Medulla oblongata (tissue), 1 donor: ENCODE data around the gene CDKAL1.

Source experiments
- DNase-seq: peaks from one replicate; pipeline ENCODE4 v3.0.0-alpha.2; 2015; ENCODE audit errors: extremely low spot score

Gene CDKAL1

DNA sequence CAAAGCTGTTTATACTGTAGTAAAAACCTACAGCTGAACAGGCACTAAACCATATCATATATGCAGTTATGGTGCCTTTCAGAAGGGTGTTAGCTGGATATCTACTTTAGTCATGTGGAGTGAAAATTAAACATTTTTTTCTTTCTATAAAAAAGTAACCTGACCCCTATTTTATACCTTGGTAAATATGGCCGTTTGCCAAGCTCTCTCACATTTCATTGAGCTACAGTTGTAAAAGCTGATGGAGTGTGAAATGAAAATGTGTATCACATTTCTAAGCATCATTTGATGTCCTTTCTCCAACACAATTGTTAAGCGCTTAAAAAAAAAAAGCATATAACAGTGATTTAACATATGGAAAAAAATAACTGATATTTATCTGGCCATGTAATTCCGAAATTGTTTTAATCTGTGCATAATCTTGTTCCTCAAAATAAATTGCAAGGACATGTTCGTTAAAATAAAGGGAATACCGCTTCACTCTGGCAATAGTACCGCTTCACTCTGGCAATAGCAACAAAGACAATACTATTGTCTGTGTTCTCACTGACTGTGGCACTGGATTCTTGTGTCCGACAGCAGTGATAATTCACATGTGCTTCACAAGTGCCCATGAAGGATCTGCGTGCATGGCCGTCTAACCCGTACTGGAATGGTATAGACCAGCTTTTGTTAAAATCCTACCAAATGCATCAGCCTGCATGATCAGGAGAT, 667.5 kb downstream of the CDKAL1 start:
- peak; percentile 26 for DNase-seq

DNA sequence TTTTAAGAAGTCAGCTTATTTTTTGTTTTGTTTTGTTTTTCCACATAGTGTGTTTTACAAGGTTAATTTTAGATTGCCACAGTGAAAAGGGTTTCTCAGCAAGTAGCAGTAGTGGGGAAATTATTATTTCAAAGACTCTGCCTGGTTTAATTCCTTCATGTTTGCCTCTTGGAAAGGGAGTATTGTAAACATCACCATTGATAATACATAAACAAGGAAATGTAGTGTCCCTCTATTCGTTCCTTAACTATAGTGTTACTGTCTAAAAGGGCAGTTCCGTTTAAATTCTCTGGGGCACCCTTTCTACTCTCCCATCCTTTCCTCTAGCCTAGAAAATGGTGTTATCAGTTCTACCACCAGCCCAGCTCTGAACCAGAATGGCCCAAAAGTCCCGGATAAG, 668.3 kb downstream of the CDKAL1 start:
- DNase-seq, result no peak

DNA sequence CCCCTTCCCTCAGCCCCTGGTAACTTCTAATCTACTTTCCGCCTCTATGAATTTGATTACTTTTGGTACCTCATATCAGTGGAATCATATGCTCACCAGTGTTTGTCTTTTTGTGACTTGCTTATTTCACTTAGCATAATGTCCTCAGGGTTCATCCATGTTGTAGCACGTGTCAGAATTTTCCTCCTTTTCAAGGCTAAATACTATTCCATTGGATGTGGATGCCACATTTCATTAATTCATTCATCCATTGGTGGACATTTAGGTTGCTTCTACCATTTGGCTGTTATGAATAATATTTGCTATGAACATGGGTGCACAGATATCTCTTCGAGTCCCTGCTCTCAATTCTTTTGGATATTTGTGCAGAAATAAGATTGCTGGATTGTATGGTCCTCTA, 670.7 kb downstream of the CDKAL1 start:
- no peak for DNase-seq

DNA sequence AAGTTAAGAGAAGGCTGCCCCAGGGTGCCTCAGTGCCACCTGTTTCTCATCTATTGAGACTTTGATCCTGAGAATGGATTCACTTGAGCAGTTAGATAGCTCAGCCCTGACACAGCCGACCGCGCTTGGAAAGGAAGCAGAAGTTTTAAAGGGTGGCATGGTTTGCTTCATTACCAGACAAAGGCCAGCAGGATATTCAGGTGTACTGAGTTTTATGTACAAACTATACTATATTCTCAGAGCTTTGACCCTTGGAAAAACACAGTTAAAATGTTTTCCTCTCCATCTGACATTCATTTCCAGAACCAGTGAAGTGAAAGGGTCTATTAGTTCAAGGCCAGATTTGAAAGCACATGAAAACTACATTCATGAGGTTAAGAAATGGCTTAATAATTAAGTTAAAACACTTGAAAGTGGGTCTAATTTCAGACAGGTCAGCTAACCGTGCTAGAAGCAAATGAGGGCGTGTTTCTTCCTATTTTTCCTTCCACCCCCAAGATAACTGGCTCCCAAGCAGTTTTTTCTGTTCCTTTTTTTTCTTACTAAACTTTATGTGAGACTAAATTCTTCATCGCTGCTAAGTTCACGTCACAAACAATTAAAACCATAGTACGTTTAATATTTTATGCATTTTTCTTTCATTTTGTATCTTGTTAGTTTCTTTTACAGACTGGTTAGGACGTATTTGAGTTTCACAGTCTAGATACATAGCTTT, 674.0 kb downstream of the CDKAL1 start:
- no peak for DNase-seq

DNA sequence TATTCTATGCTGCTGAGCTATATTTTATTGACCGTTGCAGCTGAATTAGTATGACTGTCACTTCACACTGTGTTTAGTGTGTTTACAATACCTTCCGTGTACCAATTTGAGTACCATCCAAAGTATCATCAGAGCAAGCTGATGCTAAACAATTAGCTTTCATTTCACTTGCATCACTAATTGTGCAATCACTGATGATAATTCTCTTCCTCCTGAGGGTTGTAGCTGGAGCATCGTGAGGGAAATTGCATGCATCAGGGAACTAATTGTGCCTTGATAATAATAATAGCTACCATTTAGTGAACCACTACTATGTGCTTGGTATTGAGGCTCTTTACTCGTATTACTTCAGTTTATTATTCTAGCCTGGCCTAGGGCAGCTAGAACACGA, 674.5 kb downstream of the CDKAL1 start:
- DNase-seq, result no peak

DNA sequence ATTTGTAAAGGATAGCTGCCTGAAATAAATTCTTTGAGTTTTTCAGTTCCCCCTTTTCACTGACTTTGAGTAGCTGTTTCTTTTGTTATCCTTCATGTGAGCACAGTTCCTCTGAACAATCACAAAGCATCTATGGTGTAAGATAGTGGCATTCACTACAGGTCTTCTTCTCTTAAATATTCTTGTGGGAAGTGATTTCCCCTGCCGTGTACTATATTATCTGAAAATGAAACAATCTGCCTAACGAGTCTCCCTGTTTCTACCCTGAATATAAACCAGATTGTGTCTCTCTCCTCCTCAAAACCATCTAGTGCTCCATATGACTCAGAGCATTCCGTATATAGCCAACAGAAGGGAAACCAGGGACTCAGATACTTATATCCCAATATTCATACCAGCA, 679.2 kb downstream of the CDKAL1 start:
- DNase-seq, result no peak

DNA sequence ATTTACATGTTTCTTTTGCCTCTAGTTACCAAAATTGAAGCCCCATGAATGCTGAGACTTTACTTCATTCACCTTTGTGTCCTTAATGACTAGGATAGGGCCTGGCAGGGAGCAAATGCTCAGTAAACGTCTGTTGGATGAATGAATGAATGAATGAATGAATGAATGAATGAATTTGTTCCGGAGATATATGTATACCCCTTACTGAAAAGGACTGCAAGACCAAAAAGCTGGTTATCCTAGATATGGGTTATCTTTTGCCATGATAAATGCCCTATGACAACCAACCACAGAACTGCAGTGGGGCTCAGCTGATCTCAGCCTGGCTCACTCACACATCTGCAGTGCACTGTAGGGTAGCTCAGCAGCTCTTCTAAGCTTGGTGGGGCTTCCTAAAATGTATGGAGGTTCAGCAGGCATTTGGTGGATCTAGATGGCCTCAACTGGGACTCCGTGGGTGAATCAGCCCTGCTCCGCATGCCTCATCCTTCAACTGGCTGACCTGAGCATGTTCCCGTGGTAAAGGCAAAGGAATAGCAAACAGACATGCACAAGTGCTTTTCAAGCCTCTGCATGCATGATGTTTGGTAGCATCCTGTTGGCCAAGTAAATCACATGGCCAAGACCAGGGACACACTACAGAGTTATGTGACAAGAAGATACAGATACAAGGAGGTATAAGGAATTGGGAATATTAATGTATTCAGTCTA, 680.6 kb downstream of the CDKAL1 start:
- DNase-seq, result no peak

DNA sequence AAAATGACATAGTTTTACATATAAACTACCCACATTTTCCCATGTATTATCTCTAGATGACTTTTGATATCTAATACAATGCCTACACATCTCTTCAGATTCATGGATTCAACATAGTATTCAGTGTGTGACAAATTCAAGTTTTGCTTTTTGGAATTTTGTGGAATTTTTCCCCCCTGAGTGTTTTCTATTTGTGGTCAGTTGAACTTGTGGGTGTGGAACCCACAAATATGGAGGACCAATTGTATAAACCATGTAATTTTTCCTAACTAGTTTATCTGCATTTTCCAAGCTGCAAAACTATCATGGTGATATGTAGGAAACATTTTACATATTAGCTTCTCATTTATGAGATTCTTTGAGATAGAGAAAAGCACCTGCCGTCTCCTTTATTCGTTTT, 685.0 kb downstream of the CDKAL1 start:
- DNase-seq, result no peak

DNA sequence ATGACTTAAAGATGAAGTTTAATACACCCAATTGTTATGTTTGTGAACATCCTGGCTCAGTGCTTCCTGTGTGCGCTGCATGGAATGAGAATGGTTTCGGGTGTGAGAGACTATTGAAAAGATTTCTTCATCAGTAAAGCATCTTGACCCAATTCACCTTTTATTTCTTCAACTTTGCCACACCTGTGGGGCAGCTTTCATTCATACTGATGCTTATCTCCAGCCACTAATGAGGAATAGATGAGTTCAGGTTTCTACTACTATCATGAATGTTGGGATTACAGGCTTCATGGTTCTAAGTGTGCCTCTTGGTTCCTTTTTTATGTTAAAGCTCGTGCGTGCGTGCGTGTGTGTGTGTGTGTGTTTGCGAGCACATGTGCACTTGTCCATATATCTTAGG, 685.6 kb downstream of the CDKAL1 start:
- no peak for DNase-seq

DNA sequence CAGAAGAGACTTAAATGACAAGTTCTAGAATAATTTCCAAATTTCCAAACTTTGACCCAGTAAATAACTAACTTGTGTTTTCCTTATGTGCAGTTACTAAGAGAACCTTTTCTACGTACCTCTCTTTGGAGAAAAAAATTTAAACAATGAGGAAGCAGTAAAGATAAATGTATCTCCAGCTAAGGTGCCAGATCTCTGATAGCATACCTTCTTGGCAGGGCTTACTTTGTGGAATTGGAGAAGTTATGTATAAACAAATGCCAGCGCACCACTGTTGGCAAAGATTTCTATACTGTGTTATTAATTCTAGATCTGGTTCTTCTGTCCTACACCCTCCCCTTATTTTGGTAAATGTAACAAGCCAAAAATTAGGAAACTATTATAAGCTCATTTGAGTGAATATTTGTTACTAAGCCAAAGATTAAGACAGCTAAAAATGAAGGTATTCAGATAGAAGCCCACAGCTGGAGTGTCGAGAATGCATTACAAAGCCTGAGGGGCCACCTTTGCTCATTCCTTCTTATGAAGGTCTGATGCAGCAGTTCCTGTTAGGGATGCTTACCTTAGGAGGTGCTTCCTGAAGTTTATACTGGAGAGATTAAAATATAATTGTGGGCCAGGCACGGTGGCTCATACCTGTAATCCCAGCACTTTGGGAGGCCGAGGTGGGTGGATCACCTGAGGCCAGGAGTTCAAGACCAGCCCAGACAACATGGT, 686.2 kb downstream of the CDKAL1 start:
- DNase-seq, result no peak

DNA sequence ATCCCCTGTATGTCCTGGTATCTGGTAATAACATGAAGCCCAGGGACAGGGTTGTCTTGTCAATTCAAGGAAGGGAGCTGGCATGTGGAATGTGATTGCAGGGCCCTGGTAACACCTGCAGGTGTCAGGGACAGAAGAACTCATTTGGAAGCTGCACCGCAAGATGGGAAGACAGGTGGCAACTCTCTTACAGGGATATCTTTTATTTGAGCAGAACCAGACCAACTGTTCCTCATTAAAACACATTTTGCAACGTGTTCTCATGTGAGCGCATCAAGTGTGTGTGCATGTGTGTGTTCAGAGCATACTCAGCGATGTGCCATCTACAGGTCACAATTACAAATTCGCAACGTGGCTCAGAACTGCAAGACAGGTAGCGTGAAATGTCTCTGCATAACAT, 688.4 kb downstream of the CDKAL1 start:
- DNase-seq, result no peak

DNA sequence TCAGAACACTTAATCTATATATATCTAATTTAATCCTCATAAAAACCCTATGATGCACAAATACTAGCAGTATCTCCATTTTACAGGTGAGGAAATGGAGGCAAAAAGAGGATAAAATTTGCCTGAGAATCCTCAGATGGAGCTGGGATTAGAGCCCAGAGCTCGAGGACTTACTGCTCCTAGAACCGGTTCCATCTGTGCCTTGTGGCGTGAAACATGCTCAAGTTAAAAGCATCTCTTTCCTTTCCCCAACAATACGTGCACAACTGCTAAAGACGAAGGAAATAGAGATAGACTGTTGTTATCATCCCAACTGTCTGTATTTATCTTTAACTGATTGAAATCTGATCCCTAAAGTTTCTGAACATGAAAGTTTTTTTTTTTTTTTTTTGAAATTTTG, 691.7 kb downstream of the CDKAL1 start:
- DNase-seq, result no peak

DNA sequence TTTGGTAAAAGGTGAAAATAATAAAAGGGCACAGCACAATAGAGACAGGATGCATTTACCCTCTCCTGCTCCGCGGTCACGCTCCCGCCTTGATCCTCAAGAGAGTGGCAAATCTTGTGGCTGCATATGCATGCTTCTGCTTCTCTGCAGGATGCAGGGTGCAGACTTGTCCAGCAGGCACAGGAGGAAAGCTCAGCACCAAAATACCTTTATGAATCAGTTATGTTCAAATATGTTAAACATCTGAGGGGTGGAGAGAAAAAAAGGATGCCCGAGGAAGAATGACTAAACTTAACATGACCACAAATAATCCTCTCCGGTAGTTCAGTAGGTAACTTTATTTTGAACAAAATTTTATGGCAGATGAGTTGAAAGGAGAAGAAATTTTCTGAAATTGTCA, 693.2 kb downstream of the CDKAL1 start:
- DNase-seq, result no peak

DNA sequence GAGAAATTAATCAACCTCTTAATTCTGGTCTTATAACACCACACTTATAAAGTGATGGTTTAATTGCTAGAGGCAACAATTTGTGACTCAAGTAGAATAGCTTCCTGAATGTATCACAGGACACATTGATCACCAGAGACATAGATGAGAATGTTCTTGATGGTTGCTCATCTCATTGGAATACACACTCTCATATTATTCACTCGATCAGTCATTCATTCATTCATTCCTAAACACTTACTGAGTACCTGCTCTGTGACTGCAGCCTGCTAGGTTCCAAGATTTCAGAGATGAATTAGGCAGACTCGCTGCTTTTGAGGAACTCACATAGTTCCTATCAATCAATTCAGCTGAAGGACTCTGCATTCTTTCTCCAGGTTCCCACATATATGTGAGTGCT, 694.2 kb downstream of the CDKAL1 start:
- DNase-seq, result no peak

DNA sequence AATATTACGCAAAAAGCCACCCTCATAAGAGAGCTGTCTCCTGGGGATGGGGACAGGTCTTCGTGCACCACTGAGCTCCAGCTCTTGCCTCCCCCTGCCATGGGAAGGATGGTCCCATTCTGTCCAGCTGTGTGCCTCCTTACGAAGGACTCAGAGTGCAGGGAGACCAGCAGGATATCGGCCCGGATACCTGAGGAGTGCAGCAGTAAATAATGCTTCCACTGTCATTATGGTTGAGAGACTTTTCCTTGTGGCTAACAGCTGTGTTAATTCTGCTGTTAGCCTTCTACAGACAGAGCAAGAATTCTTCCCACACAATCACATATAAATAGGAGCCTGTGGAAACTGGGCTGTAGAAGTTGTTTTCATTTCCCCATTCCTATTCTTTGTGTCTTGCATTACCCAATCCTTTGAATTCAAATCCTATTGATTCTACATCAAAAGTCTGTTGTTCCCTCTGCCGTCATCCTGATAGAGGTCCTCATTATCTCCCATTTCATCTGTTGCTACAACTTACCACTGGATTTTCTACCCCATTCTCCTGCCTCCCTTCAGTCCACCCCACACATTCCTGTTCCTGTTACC, 694.7 kb downstream of the CDKAL1 start:
- peak; percentile 2 for DNase-seq

DNA sequence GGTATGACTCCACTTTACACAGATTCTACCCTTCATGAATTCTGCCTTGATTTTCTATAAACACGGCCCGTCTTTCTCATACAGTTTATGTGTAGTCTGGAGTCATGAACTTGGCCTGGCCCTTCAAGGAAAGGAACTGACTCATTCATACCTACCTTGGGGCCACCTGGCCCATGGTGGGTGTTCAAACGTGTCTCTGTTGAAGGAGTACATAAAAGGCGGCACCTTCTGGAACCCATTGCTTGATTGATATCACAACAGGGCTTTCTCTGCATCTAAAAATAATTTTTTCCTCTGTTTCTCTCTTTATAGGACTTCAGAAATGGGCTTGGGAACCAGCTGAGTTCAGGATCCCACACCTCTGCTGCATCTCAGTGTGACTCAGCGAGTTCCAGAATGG, 696.3 kb downstream of the CDKAL1 start:
- DNase-seq, result no peak

DNA sequence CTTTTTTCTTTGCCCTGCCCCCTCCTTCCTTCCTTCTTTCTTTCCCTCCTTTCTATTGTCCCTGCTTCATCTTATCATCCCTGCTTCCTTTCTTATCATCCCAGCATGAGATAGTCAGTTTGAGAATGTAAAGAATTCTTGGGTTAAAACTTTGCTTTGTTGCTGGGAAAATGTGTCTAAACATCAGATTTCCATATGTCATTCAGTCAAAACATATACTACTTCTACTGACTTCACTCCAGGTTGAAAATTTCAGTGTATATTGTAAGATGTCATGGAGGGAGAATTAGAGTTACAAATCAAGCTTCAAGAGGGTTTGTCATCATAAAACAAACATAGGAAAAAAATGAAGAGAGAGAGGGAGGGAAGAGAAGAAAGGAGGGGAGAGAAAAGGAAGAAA, 700.9 kb downstream of the CDKAL1 start:
- DNase-seq, result no peak

DNA sequence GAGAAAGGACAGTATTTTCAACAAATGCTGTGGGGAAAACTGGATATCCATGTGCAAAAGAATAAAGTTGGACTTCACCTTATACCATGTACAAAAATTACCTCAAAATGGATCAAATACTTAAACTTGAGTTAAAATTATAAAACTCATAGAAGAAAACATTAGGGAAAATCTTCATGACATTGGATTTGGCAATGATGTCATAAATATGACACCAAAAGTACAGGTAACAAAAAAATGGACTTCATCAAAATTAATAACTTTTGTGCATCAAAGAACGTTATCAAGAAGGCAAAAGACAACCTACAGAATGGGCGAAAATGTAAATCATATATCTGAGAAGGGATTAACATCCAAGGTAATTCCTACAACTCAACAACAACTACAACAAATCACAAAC, 704.0 kb downstream of the CDKAL1 start:
- DNase-seq, result no peak

DNA sequence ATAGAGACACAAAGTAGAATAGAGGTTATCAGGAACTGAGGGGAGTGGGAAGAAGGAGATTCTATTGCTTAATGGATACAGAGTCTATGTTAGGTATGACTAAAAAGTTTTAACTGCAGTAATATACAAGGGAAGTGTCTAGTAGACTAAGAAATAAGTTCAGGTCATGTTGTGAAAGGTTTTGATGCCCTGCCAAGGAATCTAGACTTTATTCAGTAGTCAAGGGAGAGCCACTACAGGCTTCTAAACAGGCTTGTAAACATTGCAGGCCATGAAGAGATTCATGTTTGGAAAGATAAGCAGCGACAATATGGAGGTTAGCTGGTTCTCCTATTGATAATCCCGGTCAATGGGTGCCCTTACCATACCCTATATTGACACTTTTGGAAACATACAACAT, 706.5 kb downstream of the CDKAL1 start:
- DNase-seq, result no peak

DNA sequence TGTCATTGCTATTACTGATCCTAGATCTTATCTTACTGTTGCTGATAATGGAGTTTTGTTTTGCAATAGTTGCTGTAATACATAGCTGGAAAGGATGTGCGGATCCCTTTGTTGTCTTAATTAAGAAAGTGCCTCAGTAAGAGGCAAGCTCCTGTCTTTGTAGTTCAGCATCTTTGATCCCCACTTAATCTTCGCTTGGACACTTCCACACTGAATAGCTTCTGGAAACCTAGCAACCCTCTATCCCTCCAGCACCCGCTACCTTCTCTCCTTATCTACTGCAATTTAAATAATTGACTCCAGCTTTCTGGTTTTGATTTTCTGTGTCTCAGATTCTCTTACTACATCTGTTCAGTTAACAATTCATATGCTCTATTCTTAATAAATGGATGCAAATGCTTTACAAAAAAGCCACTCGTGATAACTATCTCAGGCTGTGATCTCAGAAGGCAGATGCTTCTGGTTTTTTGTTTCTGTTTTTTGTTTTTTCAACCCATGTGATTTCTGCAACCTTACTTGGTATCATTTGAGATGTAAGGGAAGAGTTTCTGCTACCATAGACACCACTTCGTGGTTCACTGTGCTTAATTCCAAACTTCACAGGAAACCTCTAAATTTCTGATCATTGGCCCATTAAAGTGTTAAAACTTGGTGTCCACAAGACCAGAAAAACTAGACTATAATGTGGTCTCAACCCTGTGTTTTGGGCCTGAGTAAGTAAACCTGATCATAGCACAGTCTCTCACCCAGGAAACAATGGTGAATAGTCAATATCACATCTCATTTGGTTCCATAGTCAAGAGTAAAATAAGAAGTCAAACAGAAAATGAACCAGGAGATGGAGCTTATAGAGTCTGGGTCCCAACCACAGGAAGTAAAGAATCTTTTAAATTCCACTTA, 707.2 kb downstream of the CDKAL1 start:
- DNase-seq, result no peak

DNA sequence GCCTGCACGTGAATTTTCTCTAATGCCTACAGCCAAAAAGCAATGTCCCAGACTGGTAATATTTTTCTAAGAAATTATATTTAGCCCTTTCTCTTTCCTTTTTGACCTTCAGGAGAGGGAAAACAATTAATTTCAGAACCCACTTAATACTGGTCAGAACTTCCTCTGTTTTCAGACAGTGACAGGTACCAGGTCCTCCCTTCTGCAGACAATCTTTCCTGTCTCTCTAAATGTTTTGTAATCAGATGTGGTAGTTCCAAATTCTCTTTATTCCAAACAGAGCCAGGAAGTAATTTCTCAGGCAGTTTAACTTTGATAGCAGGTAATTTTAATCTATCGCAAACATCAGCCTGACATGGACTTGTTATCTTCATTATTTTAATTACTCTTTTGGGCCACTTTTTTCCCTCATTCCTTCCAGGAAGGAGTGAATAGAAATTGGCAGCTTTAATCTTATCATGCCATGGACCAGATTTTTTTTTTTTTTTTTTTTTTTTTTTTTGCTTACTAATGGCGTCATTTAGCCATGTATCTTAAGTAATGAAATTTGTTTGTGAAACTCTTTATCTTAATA, 710.7 kb downstream of the CDKAL1 start:
- no peak for DNase-seq
